ENCODE results near the gene MMEL1.
"Not testable (repeated sequence)": the region's sequence is repeated elsewhere in the genome, so short reads cannot be mapped to it uniquely, and the experiment has no call there.

Gene MMEL1

GRCh38 chr1:2590233-2591141 is 42.3 kb downstream of the MMEL1 start:
- no peak for DNase-seq (ENCODE audit: low spot score)

GRCh38 chr1:2589431-2590232 is 43.2 kb downstream of the MMEL1 start:
- DNase-seq (ENCODE audit: low spot score), result no peak

- DNase-seq (ENCODE audit: low spot score), result no peak
Observed at GRCh38 chr1:2588661-2589430, 44.0 kb downstream of the MMEL1 start.

- no peak for DNase-seq (ENCODE audit: low spot score)
Observed at GRCh38 chr1:2587860-2588571, 44.8 kb downstream of the MMEL1 start.

- DNase-seq (ENCODE audit: low spot score), result peak; percentile 60
Observed at GRCh38 chr1:2587071-2587859, 45.6 kb downstream of the MMEL1 start.

GRCh38 chr1:2586154-2587070 is 46.4 kb downstream of the MMEL1 start, which contains the start of gene PRXL2B:
Gene PRXL2B (plus strand): TSS chr1:2586777. CDS start chr1:2586886, 109 bp downstream.
- DNase-seq (ENCODE audit: low spot score), result peak; percentile 97

GRCh38 chr1:2585318-2586092 is 47.3 kb downstream of the MMEL1 start:
- peak; percentile 64 for DNase-seq (ENCODE audit: low spot score)

- DNase-seq (ENCODE audit: low spot score), result no peak
Observed at GRCh38 chr1:2584686-2585317, 48.0 kb downstream of the MMEL1 start.

- no peak for DNase-seq (ENCODE audit: low spot score)
Observed at GRCh38 chr1:2583871-2584351, 48.9 kb downstream of the MMEL1 start.

- no peak for DNase-seq (ENCODE audit: low spot score)
Observed at GRCh38 chr1:2583331-2583791, 49.5 kb downstream of the MMEL1 start.

- DNase-seq (ENCODE audit: low spot score), result no peak
Observed at GRCh38 chr1:2582391-2582790, 50.4 kb downstream of the MMEL1 start.

GRCh38 chr1:2580691-2581090 is 52.1 kb downstream of the MMEL1 start:
- no peak for DNase-seq (ENCODE audit: low spot score)

GRCh38 chr1:2578758-2579118 is 54.1 kb downstream of the MMEL1 start:
- no peak for DNase-seq (ENCODE audit: low spot score)

- DNase-seq (ENCODE audit: low spot score), result not testable (repeated sequence)
Observed at GRCh38 chr1:2577565-2578075, 55.2 kb downstream of the MMEL1 start.

- peak; percentile 50 for DNase-seq (ENCODE audit: low spot score)
Observed at GRCh38 chr1:2575801-2576663, 56.8 kb downstream of the MMEL1 start.

GRCh38 chr1:2574350-2574749 is 58.5 kb downstream of the MMEL1 start:
- DNase-seq (ENCODE audit: low spot score), result no peak

Data from HuH-7.5 (cell line).